Right atrium auricular region (tissue), 2 donors: ENCODE data around the gene MYO18B. TPM values are rescaled to one million over a fixed set of nuclear protein-coding genes. Genes with fewer than 3 reads are reported as not detected.

Experiments used
- DNase-seq: peaks from one replicate; pipeline ENCODE4 v3.0.0-alpha.2; 2019; ENCODE audit warnings: low spot score
- H3K27ac ChIP-seq, 2 donors: fragments of 200-600 bp; sonication (generic); 1 replicate in 1 of 2; 2 replicates in 1 of 2; pipeline ENCODE4 v1.5.1; 2016 to 2019
- H3K27me3 ChIP-seq, 2 donors: fragments of 200-600 bp; sonication (generic); one replicate each; pipeline versions ENCODE4 v1.5.1 to v1.6.0; 2017 to 2019
- H3K36me3 ChIP-seq: fragments of 200-600 bp; sonication (generic); one replicate; pipeline ENCODE4 v1.5.1; 2016
- H3K4me1 ChIP-seq, 2 donors: fragments of 200-600 bp; sonication (generic); one replicate each; pipeline versions ENCODE4 v1.5.1 to v1.6.0; 2017 to 2019
- H3K4me3 ChIP-seq, 2 donors: fragments of 200-600 bp; sonication (generic); 1 replicate in 1 of 2; 2 replicates in 1 of 2; pipeline ENCODE4 v1.5.1; 2017 to 2019; ENCODE audit warnings: mild to moderate bottlenecking in 1 of 2, moderate library complexity in 1 of 2
- H3K9me3 ChIP-seq, 2 donors: fragments of 200-600 bp; sonication (generic); one replicate each; pipeline ENCODE4 v1.5.1; 2019
- total RNA-seq, 2 donors: library from RNA; depleted of rRNA; stranded (reverse); fragments of >200 nt; gene quantifications; one replicate each; pipeline ENCODE4 v1.1.0, GENCODE V29; 2016
- TF ChIP-seq, protein P1 (sequence below), 2 donors: fragments of 200-600 bp; sonication (generic); IDR thresholded peaks; one replicate each; pipeline ENCODE4 v1.5.1; 2019; ENCODE audit warnings: antibody characterized with exemption in 2 of 2

MYO18B gene
- total RNA-seq, 2 donors from 2014 or later: 119 to 247 TPM

DNA sequence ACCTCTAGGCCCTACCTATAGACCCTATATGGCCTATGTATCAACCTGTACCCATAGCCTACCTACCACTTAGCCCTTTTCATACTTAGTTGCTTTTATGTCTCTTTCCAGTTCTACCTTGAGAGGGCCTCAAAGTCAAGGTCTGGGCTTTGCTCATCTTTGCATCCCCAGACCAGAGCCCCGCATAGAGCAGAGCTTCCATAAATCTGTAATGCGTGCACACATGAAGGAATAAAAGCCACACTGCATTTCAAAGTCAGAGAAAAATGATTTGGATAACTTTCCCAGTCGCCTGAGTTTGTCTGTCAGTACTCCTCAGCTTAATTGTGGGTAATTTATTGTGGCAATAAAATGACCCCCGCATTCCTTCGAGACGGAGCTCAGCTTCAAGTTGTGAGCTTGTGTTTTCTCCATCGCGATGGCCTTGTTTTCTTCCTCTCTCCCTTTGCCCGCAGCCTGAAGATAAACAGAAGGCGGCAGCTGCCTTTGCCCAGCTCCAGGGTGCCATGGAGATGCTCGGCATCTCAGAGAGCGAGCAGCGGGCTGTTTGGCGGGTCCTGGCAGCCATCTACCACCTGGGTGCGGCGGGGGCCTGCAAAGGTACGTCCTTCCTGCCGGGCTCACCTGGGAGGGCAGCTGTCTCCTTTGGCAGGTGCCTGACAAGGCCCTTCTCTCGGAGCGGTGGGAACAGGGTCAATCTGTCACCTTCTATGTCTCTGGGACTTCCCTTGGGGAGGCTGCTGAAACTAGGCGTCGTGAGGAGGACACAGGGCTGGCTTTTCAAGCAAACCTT, 55.7 kb downstream of the MYO18B start:
- Histone ChIP-seq H3K4me3 (no peak overlapping the region), H3K9me3 (no peaks in the 10 kb centered on the region), H3K27ac (no peak overlapping the region), H3K27me3 (no peaks in the 10 kb centered on the region), H3K36me3 (peaks cover 65% of the 10 kb centered on the region), H3K4me1 (no peaks in the 10 kb centered on the region)
- TF ChIP-seq, protein P1, sequence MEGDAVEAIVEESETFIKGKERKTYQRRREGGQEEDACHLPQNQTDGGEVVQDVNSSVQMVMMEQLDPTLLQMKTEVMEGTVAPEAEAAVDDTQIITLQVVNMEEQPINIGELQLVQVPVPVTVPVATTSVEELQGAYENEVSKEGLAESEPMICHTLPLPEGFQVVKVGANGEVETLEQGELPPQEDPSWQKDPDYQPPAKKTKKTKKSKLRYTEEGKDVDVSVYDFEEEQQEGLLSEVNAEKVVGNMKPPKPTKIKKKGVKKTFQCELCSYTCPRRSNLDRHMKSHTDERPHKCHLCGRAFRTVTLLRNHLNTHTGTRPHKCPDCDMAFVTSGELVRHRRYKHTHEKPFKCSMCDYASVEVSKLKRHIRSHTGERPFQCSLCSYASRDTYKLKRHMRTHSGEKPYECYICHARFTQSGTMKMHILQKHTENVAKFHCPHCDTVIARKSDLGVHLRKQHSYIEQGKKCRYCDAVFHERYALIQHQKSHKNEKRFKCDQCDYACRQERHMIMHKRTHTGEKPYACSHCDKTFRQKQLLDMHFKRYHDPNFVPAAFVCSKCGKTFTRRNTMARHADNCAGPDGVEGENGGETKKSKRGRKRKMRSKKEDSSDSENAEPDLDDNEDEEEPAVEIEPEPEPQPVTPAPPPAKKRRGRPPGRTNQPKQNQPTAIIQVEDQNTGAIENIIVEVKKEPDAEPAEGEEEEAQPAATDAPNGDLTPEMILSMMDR (IDR thresholded peaks at IDR 0.05): no peak
- no peak for DNase-seq

DNA sequence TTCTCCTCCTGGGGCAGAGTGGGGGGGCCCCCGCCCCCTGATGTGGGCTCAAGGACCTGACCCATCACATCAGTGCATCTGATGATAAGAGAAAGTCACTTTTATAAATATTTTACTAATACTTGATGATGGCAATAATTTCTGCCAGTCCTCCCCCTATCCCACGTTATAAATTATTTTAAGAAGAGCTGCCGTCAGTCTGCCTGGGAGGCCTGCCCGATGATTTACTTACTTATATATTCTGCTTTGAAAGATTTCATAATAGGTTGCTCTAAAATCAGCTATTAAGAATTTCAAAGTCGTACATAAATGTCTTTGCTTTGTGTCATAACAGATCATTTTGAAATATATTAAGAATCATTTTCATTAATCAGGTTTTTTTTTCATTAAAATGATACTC, 58.8 kb downstream of the MYO18B start:
- DNase-seq: no peak
- TF ChIP-seq, protein P1 (IDR thresholded peaks at IDR 0.05): no peak
- Histone ChIP-seq H3K4me1 (no peaks in the 10 kb centered on the region), H3K4me3 (no peak overlapping the region), H3K27ac (no peak overlapping the region), H3K9me3 (no peaks in the 10 kb centered on the region), H3K36me3 (peaks cover 74% of the 10 kb centered on the region), H3K27me3 (no peaks in the 10 kb centered on the region)

- Histone ChIP-seq H3K4me1 (no peaks in the 10 kb centered on the region), H3K4me3 (no peak overlapping the region), H3K27ac (no peak overlapping the region), H3K27me3 (no peaks in the 10 kb centered on the region), H3K9me3 (no peaks in the 10 kb centered on the region), H3K36me3 (peaks cover 80% of the 10 kb centered on the region)
- TF ChIP-seq, protein P1 (IDR thresholded peaks at IDR 0.05): no peak
- DNase-seq: no peak
These were observed 60.0 kb downstream of the MYO18B start for GRCh38 chr22:25802018-25802417.

DNA sequence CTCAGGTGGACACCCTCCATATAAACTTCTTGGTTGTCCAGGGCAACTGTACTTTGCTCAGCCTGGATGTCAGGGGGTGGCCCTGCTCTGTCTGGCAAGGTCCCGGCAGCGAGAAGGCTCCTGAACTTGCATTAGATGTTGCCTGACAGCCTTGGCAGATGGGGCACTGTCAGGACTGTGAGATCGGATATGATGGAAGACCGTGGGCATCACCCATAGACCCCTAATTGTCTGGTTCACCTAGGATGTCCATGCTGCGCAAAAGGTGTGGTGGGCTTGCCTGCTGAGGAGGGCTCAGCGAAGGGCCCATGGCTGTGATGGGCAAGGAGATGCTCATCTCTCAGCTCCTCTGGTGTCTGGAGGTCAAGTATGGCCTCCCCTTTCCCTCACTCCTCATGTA, 62.7 kb downstream of the MYO18B start:
- TF ChIP-seq, protein P1 (IDR thresholded peaks at IDR 0.05): no peak
- no peak for DNase-seq
- peaks cover 0 to 5% of the 10 kb centered on the region in 2 donors for H3K9me3 ChIP-seq
- no peak overlapping the region for H3K27ac ChIP-seq
- H3K4me1 ChIP-seq: no peaks in the 10 kb centered on the region
- no peak overlapping the region for H3K4me3 ChIP-seq
- peaks cover 75% of the 10 kb centered on the region for H3K36me3 ChIP-seq
- H3K27me3 ChIP-seq: no peaks in the 10 kb centered on the region

DNA sequence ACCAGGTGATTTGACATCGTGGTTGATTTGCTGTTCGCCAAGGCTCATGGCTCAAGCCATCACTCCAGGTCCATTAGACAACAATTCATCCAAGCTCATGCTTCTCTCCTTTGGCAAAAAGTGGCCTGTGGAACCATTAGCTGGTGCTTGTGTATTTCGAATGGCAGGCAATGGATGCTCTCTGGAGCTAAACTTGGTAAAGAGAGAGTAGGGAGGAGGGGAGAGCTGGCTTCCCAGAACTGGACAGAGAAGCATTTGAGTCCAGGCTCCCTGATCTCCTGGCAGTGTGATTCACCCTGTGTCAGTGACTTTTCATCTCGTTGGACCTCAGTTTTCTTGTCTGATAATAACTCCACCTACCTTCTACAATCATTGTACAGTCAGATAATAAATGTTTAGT, 64.6 kb downstream of the MYO18B start:
- Histone ChIP-seq H3K36me3 (peaks cover 62% of the 10 kb centered on the region), H3K9me3 (peaks cover 0 to 5% of the 10 kb centered on the region in 2 donors), H3K4me1 (no peaks in the 10 kb centered on the region), H3K4me3 (no peak overlapping the region), H3K27me3 (no peaks in the 10 kb centered on the region), H3K27ac (no peak overlapping the region)
- no peak for DNase-seq
- TF ChIP-seq, protein P1 (IDR thresholded peaks at IDR 0.05): no peak

GRCh38 chr22:25814685-25815084, 72.7 kb downstream of the MYO18B start:
- no peak for DNase-seq
- TF ChIP-seq, protein P1 (IDR thresholded peaks at IDR 0.05): no peak
- H3K36me3 ChIP-seq: peaks cover 47% of the 10 kb centered on the region
- H3K27me3 ChIP-seq: no peaks in the 10 kb centered on the region
- no peaks in the 10 kb centered on the region for H3K4me1 ChIP-seq
- H3K4me3 ChIP-seq: no peak overlapping the region
- no peaks in the 10 kb centered on the region for H3K9me3 ChIP-seq
- H3K27ac ChIP-seq: no peak overlapping the region
